ENCODE results near the gene ARMCX5. TPM values are rescaled to one million over a fixed set of nuclear protein-coding genes. Genes with fewer than 3 reads are reported as not detected.
A peak's percentile ranks its signal among the peaks of the same experiment; 100 is the strongest.

The ARMCX5 gene
- polyA plus RNA-seq = 10 to 100 TPM in 1 of 4 donors, 1 to 10 TPM in 3; 6.5 to 20.5 (median 8.2) TPM
- long read RNA-seq, donor 1, full-length matches to known transcripts = 35 of 35 reads
- long read RNA-seq, donor 1, partial matches to known transcripts = 0 of 35 reads
- long read RNA-seq, donor 1, other reads (novel, unspliced or antisense) = 0 of 35 reads
- long read RNA-seq, donor 2, full-length matches to known transcripts = 5 of 5 reads
- long read RNA-seq, donor 2, partial matches to known transcripts = 0 of 5 reads
- long read RNA-seq, donor 2, other reads (novel, unspliced or antisense) = 0 of 5 reads
- long read RNA-seq, donor 3, full-length matches to known transcripts = 10 of 10 reads
- long read RNA-seq, donor 3, partial matches to known transcripts = 0 of 10 reads
- long read RNA-seq, donor 3, other reads (novel, unspliced or antisense) = 0 of 10 reads
- long read RNA-seq, donor 4 = 0 reads
- long read RNA-seq, donor 5, full-length matches to known transcripts = 6 of 6 reads
- long read RNA-seq, donor 5, partial matches to known transcripts = 0 of 6 reads
- long read RNA-seq, donor 5, other reads (novel, unspliced or antisense) = 0 of 6 reads
- long read RNA-seq, donor 6, full-length matches to known transcripts = 13 of 13 reads
- long read RNA-seq, donor 6, partial matches to known transcripts = 0 of 13 reads
- long read RNA-seq, donor 6, other reads (novel, unspliced or antisense) = 0 of 13 reads
- long read RNA-seq, donor 7, full-length matches to known transcripts = 6 of 6 reads
- long read RNA-seq, donor 7, partial matches to known transcripts = 0 of 6 reads
- long read RNA-seq, donor 7, other reads (novel, unspliced or antisense) = 0 of 6 reads
- long read RNA-seq, donor 8, full-length matches to known transcripts = 3 of 3 reads
- long read RNA-seq, donor 8, partial matches to known transcripts = 0 of 3 reads
- long read RNA-seq, donor 8, other reads (novel, unspliced or antisense) = 0 of 3 reads
- long read RNA-seq, donor 9, full-length matches to known transcripts = 6 of 6 reads
- long read RNA-seq, donor 9, partial matches to known transcripts = 0 of 6 reads
- long read RNA-seq, donor 9, other reads (novel, unspliced or antisense) = 0 of 6 reads
- long read RNA-seq, donor 10, full-length matches to known transcripts = 18 of 18 reads
- long read RNA-seq, donor 10, partial matches to known transcripts = 0 of 18 reads
- long read RNA-seq, donor 10, other reads (novel, unspliced or antisense) = 0 of 18 reads

DNA sequence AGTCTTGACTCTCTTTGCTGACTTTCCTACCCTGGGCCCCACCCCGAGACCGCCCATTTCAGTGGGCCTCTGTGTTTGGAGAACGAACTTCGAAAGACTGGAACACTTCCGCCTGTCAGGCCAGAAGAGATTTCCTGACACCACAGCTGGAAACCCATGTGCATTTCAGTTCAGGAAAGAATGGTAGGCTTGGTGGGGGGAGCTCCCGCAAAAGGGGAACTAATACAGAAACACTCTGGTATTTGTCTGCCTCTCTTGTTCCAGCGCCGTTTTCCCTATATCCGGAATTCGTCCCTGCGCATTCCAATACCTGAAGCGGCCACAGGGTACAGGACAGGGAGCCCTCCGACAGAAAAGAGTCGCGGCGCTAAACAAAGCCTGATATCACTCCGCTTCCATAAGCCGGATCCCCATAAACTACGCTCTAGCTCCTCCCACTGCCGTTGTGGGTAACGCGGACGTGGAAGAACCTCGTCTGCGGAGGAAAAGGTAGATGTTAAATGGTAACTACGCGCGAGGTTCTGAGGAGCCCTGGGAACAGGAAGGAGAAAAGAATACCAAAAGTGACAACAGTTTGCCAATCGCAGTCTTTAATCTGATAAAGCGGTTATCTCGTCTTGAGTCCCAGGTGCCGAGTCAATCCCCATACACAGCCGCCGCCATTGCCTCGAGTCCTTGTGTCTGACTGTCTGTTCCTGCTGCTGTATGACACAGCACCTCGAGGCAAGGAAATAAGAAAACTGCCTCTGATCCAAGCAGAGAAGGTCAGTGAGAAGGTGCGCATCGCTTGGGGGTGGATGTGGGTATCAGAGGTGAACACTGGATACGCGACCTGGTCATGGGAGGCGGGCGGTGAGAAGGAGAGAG is at the start of gene ARMCX5:
Gene ARMCX5 (plus strand): TSS at position 432 of the 867 bp plus-strand sequence. CDS start 2,627 bp downstream, outside the sequence.
- 1 to 42% (median 9%) methylated on average over 42 of the region's 42 CpGs for WGBS, 3 donors
- Histone ChIP-seq H3K9me3 (ENCODE audit: control insufficient read depth in 2 of 2, insufficient read depth in 1 of 2, low read depth in 1 of 2, low read length in 1 of 2) (no peaks in the 10 kb centered on the region), H3K4me3 (ENCODE audit: low read depth in 1 of 3, low read length in 3 of 3) (peak within 1 kb of the TSS; percentile 32 to 76 (median 56)), H3K36me3 (ENCODE audit: control insufficient read depth in 3 of 3, insufficient read depth in 2 of 3, low read depth in 1 of 3, low read length in 3 of 3) (peaks cover 0 to 12% (median 0%) of the 10 kb centered on the region in 3 donors), H3K27me3 (ENCODE audit: control insufficient read depth in 3 of 3, insufficient read depth in 3 of 3, low read length in 3 of 3) (no peaks in the 10 kb centered on the region), H3K4me1 (ENCODE audit: control insufficient read depth in 3 of 3, insufficient read depth in 2 of 3, low read depth in 1 of 3, low read length in 2 of 3) (peaks cover 0 to 5% (median 0%) of the 10 kb centered on the region in 3 donors), H3K27ac (ENCODE audit: low read depth in 1 of 3, low read length in 2 of 3) (peak within 1 kb of the TSS; percentile 61 to 87 (median 69))
- no peak for FAIRE-seq
- DNase-seq = peak; percentile 84 to 90

DNA sequence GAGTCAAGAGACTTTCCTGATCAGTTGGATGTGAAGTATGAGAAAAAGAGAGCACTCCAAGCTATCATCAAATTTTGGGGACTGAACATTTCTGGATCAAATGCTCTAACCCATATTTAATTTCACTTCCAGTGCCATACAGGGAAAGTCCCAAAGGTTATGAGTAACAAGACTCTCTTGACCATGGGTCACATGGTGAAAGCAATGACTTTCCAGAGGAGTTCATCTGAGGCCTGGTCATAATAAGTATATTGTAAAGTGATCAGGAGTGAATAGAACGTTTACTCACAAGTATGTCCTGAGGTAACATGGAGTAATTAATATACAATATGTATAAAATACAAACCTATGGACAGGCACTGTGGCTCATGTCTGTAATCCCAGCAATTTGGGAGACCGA is 40.7 kb upstream of the ARMCX5 start:
- FAIRE-seq = no peak
- 65 to 76% (median 73%) methylated on average over 2 of the region's 2 CpGs for WGBS, 3 donors

DNA sequence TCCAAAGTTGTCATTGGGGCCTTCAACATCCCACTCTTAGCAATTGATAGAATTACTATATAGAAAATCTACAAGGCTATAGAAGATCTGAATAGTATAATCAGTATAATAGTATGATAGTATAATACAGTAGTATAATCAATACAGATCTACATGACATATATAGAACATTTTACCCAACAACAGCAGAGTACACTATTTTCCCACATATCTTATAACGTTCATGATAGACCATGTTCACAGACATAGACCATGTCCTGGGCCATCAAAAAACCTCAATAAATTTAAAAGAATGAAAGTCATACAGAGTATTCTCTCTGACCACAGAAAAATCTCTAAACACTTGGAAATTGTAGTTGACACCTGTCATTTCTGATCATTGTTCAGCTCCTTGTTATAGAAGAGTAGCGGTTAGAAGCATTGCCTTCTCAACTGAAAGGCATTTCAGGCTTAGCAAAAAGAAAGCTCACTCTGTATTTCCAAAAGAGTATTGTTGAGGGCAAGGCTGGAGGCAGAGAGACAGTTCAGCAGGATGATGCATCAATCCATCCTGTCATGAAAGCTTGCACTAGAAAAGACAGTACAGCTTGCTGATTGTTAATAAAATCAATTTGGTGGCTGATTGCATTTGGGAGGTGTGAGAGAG is 38.8 kb upstream of the ARMCX5 start:
- Histone ChIP-seq H3K27me3 (ENCODE audit: control insufficient read depth in 3 of 3, insufficient read depth in 3 of 3, low read length in 3 of 3) (no peaks in the 10 kb centered on the region), H3K4me1 (ENCODE audit: control insufficient read depth in 3 of 3, insufficient read depth in 2 of 3, low read depth in 1 of 3, low read length in 2 of 3) (no peaks in the 10 kb centered on the region), H3K4me3 (ENCODE audit: low read depth in 1 of 3, low read length in 3 of 3) (no peak overlapping the region), H3K27ac (ENCODE audit: low read depth in 1 of 3, low read length in 2 of 3) (no peak overlapping the region), H3K36me3 (ENCODE audit: control insufficient read depth in 3 of 3, insufficient read depth in 2 of 3, low read depth in 1 of 3, low read length in 3 of 3) (no peaks in the 10 kb centered on the region), H3K9me3 (ENCODE audit: control insufficient read depth in 2 of 2, insufficient read depth in 1 of 2, low read depth in 1 of 2, low read length in 1 of 2) (no peaks in the 10 kb centered on the region)
- WGBS, 3 donors = 61 to 87% (median 83%) methylated on average over 2 of the region's 2 CpGs
- FAIRE-seq = no peak
- DNase-seq = no peak

More for the DNA sequence above, 40.7 kb upstream of the ARMCX5 start:
- Histone ChIP-seq H3K9me3 (ENCODE audit: control insufficient read depth in 2 of 2, insufficient read depth in 1 of 2, low read depth in 1 of 2, low read length in 1 of 2) (no peaks in the 10 kb centered on the region), H3K4me3 (ENCODE audit: low read depth in 1 of 3, low read length in 3 of 3) (no peak overlapping the region), H3K27ac (ENCODE audit: low read depth in 1 of 3, low read length in 2 of 3) (no peak overlapping the region), H3K27me3 (ENCODE audit: control insufficient read depth in 3 of 3, insufficient read depth in 3 of 3, low read length in 3 of 3) (no peaks in the 10 kb centered on the region), H3K4me1 (ENCODE audit: control insufficient read depth in 3 of 3, insufficient read depth in 2 of 3, low read depth in 1 of 3, low read length in 2 of 3) (no peaks in the 10 kb centered on the region), H3K36me3 (ENCODE audit: control insufficient read depth in 3 of 3, insufficient read depth in 2 of 3, low read depth in 1 of 3, low read length in 3 of 3) (no peaks in the 10 kb centered on the region)
- DNase-seq = no peak

DNA sequence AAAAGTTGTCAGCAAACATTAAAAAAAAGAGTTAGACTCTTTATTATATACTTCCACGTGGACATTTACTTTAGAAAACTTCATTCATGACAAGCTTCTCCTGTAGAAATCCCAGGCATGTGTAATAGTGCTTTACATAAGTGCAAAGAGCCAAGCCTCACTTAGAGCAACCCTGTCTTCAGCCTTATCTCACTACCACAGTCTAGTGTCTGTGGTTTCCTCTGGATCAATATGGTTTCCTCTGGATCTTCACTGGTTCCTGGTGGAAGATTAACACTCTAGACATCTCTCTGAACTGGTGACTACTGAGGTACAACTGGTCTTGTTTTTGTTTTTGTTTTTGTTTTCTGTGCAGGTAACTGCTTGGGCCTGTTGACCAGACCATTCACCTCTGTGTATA is 18.4 kb upstream of the ARMCX5 start:
- Histone ChIP-seq H3K4me3 (ENCODE audit: low read depth in 1 of 3, low read length in 3 of 3) (no peak overlapping the region), H3K4me1 (ENCODE audit: control insufficient read depth in 3 of 3, insufficient read depth in 2 of 3, low read depth in 1 of 3, low read length in 2 of 3) (no peaks in the 10 kb centered on the region), H3K36me3 (ENCODE audit: control insufficient read depth in 3 of 3, insufficient read depth in 2 of 3, low read depth in 1 of 3, low read length in 3 of 3) (no peaks in the 10 kb centered on the region), H3K9me3 (ENCODE audit: control insufficient read depth in 2 of 2, insufficient read depth in 1 of 2, low read depth in 1 of 2, low read length in 1 of 2) (no peaks in the 10 kb centered on the region), H3K27me3 (ENCODE audit: control insufficient read depth in 3 of 3, insufficient read depth in 3 of 3, low read length in 3 of 3) (no peaks in the 10 kb centered on the region), H3K27ac (ENCODE audit: low read depth in 1 of 3, low read length in 2 of 3) (no peak overlapping the region)
- FAIRE-seq (no peak), DNase-seq (no peak)
- 25 to 64% (median 62%) methylated on average over 1 of the region's 1 CpG for WGBS, 3 donors

DNA sequence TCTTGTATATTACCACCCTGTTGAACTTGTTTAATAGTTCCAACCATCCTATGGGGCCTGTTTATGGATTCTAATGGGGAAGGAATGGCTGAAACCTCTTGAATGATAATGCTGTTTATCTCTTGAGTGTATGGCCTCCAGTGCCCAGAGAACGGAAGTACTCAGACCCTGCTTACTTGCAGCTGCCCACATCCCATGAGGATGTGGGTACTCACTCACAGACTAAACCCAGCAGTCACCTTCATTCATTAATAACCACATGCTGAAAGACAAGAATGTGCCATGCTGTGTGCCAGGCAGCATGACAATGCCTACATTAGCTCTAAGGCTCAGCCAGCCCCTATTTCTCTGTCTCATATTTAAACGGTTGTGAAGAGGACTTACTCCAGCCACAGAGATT is 5.9 kb upstream of the ARMCX5 start:
- Histone ChIP-seq H3K9me3 (ENCODE audit: control insufficient read depth in 2 of 2, insufficient read depth in 1 of 2, low read depth in 1 of 2, low read length in 1 of 2) (no peaks in the 10 kb centered on the region), H3K4me3 (ENCODE audit: low read depth in 1 of 3, low read length in 3 of 3) (no peak overlapping the region), H3K27ac (ENCODE audit: low read depth in 1 of 3, low read length in 2 of 3) (no peak overlapping the region), H3K27me3 (ENCODE audit: control insufficient read depth in 3 of 3, insufficient read depth in 3 of 3, low read length in 3 of 3) (no peaks in the 10 kb centered on the region), H3K4me1 (ENCODE audit: control insufficient read depth in 3 of 3, insufficient read depth in 2 of 3, low read depth in 1 of 3, low read length in 2 of 3) (no peaks in the 10 kb centered on the region), H3K36me3 (ENCODE audit: control insufficient read depth in 3 of 3, insufficient read depth in 2 of 3, low read depth in 1 of 3, low read length in 3 of 3) (no peaks in the 10 kb centered on the region)
- no peak for FAIRE-seq
- DNase-seq = no peak
- 81 to 93% (median 89%) methylated on average over 2 of the region's 2 CpGs for WGBS, 3 donors

DNA sequence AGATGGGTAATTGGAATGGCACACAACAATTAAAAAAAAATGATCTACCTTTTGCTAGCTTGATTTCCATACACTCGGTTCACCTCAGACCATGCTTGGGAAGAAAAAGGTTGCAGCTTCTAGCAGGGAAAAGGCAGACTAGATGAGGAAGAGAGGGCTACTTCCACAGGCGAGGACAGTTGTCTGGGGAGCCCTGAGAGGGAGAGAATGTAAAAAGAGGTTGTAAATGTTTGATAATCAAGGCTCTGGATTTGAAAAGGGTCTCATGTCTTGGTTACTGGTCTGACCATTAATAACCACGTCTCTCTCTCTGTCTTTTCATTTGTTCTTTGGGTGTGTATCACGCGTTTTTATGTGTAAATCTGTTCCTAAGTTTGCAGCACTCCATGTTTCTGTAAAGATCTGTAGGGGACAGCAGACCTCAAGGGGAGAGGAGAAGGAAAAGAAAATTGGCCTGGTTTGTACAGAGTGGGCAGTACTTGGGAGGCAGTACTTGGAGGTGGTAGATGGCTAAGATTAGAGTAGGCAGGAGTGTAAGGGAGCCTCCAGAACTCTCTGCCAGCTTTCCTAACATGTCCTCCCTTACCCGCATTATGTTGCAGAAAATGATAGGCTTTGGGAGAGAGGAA is 750 bp downstream of the ARMCX5 start:
- DNase-seq (peak; percentile 2 to 32), FAIRE-seq (no peak)
- Histone ChIP-seq H3K9me3 (ENCODE audit: control insufficient read depth in 2 of 2, insufficient read depth in 1 of 2, low read depth in 1 of 2, low read length in 1 of 2) (no peaks in the 10 kb centered on the region), H3K36me3 (ENCODE audit: control insufficient read depth in 3 of 3, insufficient read depth in 2 of 3, low read depth in 1 of 3, low read length in 3 of 3) (peaks cover 0 to 12% (median 0%) of the 10 kb centered on the region in 3 donors), H3K27ac (ENCODE audit: low read depth in 1 of 3, low read length in 2 of 3) (peak overlapping the region; percentile 61 to 87 (median 69)), H3K4me3 (ENCODE audit: low read depth in 1 of 3, low read length in 3 of 3) (peak overlapping the region; percentile 32 to 76 (median 56)), H3K4me1 (ENCODE audit: control insufficient read depth in 3 of 3, insufficient read depth in 2 of 3, low read depth in 1 of 3, low read length in 2 of 3) (peaks cover 0 to 5% (median 0%) of the 10 kb centered on the region in 3 donors), H3K27me3 (ENCODE audit: control insufficient read depth in 3 of 3, insufficient read depth in 3 of 3, low read length in 3 of 3) (no peaks in the 10 kb centered on the region)
- 10 to 43% (median 12%) methylated on average over 6 of the region's 6 CpGs for WGBS, 3 donors

DNA sequence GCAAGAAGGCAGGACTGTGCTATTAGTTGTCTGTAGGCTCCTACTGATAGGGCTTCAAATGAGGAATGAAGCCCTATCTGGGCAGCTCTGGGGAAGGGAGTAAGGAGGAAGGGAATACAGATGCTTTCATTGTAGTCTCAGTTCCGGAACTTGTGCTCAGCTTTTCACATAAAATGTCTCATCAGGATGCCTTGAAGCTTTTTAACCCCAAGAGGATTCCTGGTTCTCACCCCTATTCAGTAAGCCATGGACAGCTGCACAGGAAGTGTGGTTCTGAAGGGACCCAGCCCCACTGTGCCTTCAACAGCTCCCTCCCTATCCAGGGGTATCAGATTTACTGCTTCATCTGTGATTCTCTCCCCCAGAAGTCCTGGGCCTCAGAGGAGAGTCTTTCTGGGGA is 5.0 kb downstream of the ARMCX5 start:
- Histone ChIP-seq H3K4me1 (ENCODE audit: control insufficient read depth in 3 of 3, insufficient read depth in 2 of 3, low read depth in 1 of 3, low read length in 2 of 3) (peaks cover 0 to 5% (median 0%) of the 10 kb centered on the region in 3 donors), H3K27ac (ENCODE audit: low read depth in 1 of 3, low read length in 2 of 3) (no peak overlapping the region), H3K4me3 (ENCODE audit: low read depth in 1 of 3, low read length in 3 of 3) (no peak overlapping the region), H3K36me3 (ENCODE audit: control insufficient read depth in 3 of 3, insufficient read depth in 2 of 3, low read depth in 1 of 3, low read length in 3 of 3) (peaks cover 0 to 12% (median 0%) of the 10 kb centered on the region in 3 donors), H3K9me3 (ENCODE audit: control insufficient read depth in 2 of 2, insufficient read depth in 1 of 2, low read depth in 1 of 2, low read length in 1 of 2) (no peaks in the 10 kb centered on the region), H3K27me3 (ENCODE audit: control insufficient read depth in 3 of 3, insufficient read depth in 3 of 3, low read length in 3 of 3) (no peaks in the 10 kb centered on the region)
- no peak for FAIRE-seq
- 57 to 100% (median 62%) methylated on average over 1 of the region's 1 CpG for WGBS, 3 donors
- no peak for DNase-seq

Measured in small intestine (tissue), 16 donors.